ENCODE data around the gene SGPP2. TPM values are rescaled to one million over a fixed set of nuclear protein-coding genes. Genes with fewer than 3 reads are reported as not detected.

Gene SGPP2
- total and polyA plus RNA-seq, 2 experiments from 2014 or later, result 0.08 TPM; not detected in 1

GRCh38 chr2:222447131-222447530, 22.8 kb downstream of the SGPP2 start (continued):
- TF ChIP-seq ZNF462 (CRISPR knock-in tag; IDR thresholded peaks at IDR 0.05) (no peak), ZNF331 (CRISPR knock-in tag; IDR thresholded peaks at IDR 0.05; ENCODE audit: low read depth) (no peak), EZH2phosphoT487 (IDR thresholded peaks at IDR 0.05; ENCODE audit: unreplicated experiment) (no peak), STAT1 (IDR thresholded peaks at IDR 0.05; ENCODE audit: unreplicated experiment) (no peak), REST (IDR thresholded peaks at IDR 0.05; ENCODE audit: unreplicated experiment) (no peak)

- ATAC-seq (no peak), DNase-seq (ENCODE audit: low spot score) (no peak)
- Histone ChIP-seq H3K4me1 (ENCODE audit: insufficient read depth) (no peaks in the 10 kb centered on the region), H3K36me3 (ENCODE audit: insufficient read depth) (no peaks in the 10 kb centered on the region), H3K27ac (ENCODE audit: low read depth) (no peak overlapping the region), H4K20me1 (replicated peaks; ENCODE audit: insufficient read depth) (no peaks in the 10 kb centered on the region), H2AFZ (no peak overlapping the region), H3K27me3 (ENCODE audit: insufficient read depth) (no peaks in the 10 kb centered on the region), H3K4me2 (no peak overlapping the region), H3K79me2 (replicated peaks; ENCODE audit: insufficient read depth) (no peaks in the 10 kb centered on the region), H3K9me2 (ENCODE audit: insufficient read depth) (0 out of 2 replicates have a peak, but pooled peaks cover 11% of the 10 kb centered on the region), H3K4me3 (no peak overlapping the region), H3F3A (replicated peaks; ENCODE audit: low read depth) (no peaks in the 10 kb centered on the region)
- no peaks in the 10 kb centered on the region for H3K9me3 Mint-ChIP-seq
- H3K4me1 Mint-ChIP-seq, result peaks cover 6% of the 10 kb centered on the region
- H3K27ac Mint-ChIP-seq, result no peak overlapping the region
- no peaks in the 10 kb centered on the region for H3K36me3 Mint-ChIP-seq (ENCODE audit: low read depth)
- no peak overlapping the region for H3K4me3 Mint-ChIP-seq
- H3K27me3 Mint-ChIP-seq (ENCODE audit: insufficient read depth, low read depth, poor library complexity), result peaks cover 1% of the 10 kb centered on the region
- TF ChIP-seq ZNF331 (CRISPR knock-in tag; IDR thresholded peaks at IDR 0.05; ENCODE audit: low read depth) (no peak), ZNF462 (CRISPR knock-in tag; IDR thresholded peaks at IDR 0.05) (no peak), POLR2AphosphoS5 (IDR thresholded peaks at IDR 0.05; ENCODE audit: low read depth) (no peak)
Measured at GRCh38 chr2:222448748-222449181, 24.4 kb downstream of the SGPP2 start.
